ENCODE measurements around the gene CYP1B1.
"Not testable (repeated sequence)": the region's sequence is repeated elsewhere in the genome, so short reads cannot be mapped to it uniquely, and the experiment has no call there.

Gene CYP1B1

GRCh38 chr2:38099099-38100028, 23.4 kb upstream of the CYP1B1 start:
- no peak for DNase-seq (ENCODE audit: low read depth, low spot score)

- no peak for DNase-seq (ENCODE audit: low read depth, low spot score)
Measured at GRCh38 chr2:38098421-38099098, 22.6 kb upstream of the CYP1B1 start.

- DNase-seq (ENCODE audit: low read depth, low spot score) = no peak
Measured at GRCh38 chr2:38097988-38098385, 22.0 kb upstream of the CYP1B1 start.

- no peak for DNase-seq (ENCODE audit: low read depth, low spot score)
Measured at GRCh38 chr2:38097258-38097987, 21.5 kb upstream of the CYP1B1 start.

GRCh38 chr2:38095996-38096861, 20.3 kb upstream of the CYP1B1 start:
- no peak for DNase-seq (ENCODE audit: low read depth, low spot score)

GRCh38 chr2:38095079-38095995, 19.4 kb upstream of the CYP1B1 start:
- no peak for DNase-seq (ENCODE audit: low read depth, low spot score)

GRCh38 chr2:38093527-38094165, 17.7 kb upstream of the CYP1B1 start:
- DNase-seq (ENCODE audit: low read depth, low spot score) = no peak

GRCh38 chr2:38092196-38092902, 16.4 kb upstream of the CYP1B1 start:
- no peak for DNase-seq (ENCODE audit: low read depth, low spot score)

- no peak for DNase-seq (ENCODE audit: low read depth, low spot score)
Measured at GRCh38 chr2:38091760-38092159, 15.8 kb upstream of the CYP1B1 start.

- DNase-seq (ENCODE audit: low read depth, low spot score) = no peak
Measured at GRCh38 chr2:38090928-38091327, 15.0 kb upstream of the CYP1B1 start.

- DNase-seq (ENCODE audit: low read depth, low spot score) = not testable (repeated sequence)
Measured at GRCh38 chr2:38090212-38090611, 14.3 kb upstream of the CYP1B1 start.

- not testable (repeated sequence) for DNase-seq (ENCODE audit: low read depth, low spot score)
Measured at GRCh38 chr2:38085998-38086698, 10.2 kb upstream of the CYP1B1 start.

GRCh38 chr2:38084556-38084955, 8.6 kb upstream of the CYP1B1 start:
- not testable (repeated sequence) for DNase-seq (ENCODE audit: low read depth, low spot score)

GRCh38 chr2:38082727-38083126, 6.8 kb upstream of the CYP1B1 start:
- not testable (repeated sequence) for DNase-seq (ENCODE audit: low read depth, low spot score)

GRCh38 chr2:38080346-38080745, 4.4 kb upstream of the CYP1B1 start:
- DNase-seq (ENCODE audit: low read depth, low spot score) = no peak

- DNase-seq (ENCODE audit: low read depth, low spot score) = no peak
Measured at GRCh38 chr2:38079116-38080052, 3.4 kb upstream of the CYP1B1 start.

GRCh38 chr2:38077431-38077769, 1.4 kb upstream of the CYP1B1 start:
- no peak for DNase-seq (ENCODE audit: low read depth, low spot score)
